Parathyroid adenoma (tissue), 2 donors: ENCODE data around the gene PRXL2B.
"Not testable (repeated sequence)": the region's sequence is repeated elsewhere in the genome, so short reads cannot be mapped to it uniquely, and the experiment has no call there.

ENCODE experiments used
- H2AFZ ChIP-seq: fragments of 300-600 bp; sonication (generic); one replicate; pipeline ENCODE4 v1.7.0; 2017; ENCODE audit warnings: antibody characterized with exemption, mild to moderate bottlenecking
- H3K27ac ChIP-seq: fragments of 300-600 bp; sonication (generic); one replicate; pipeline ENCODE4 v1.7.0; 2017
- H3K27me3 ChIP-seq: fragments of 300-600 bp; sonication (generic); one replicate; pipeline ENCODE4 v1.7.0; 2017; ENCODE audit warnings: low read length; ENCODE audit not compliant: control insufficient read depth, insufficient read depth
- H3K36me3 ChIP-seq: fragments of 300-600 bp; sonication (generic); one replicate; pipeline ENCODE4 v1.7.0; 2017; ENCODE audit warnings: low read length; ENCODE audit not compliant: control insufficient read depth, insufficient read depth
- H3K4me1 ChIP-seq: fragments of 300-600 bp; sonication (generic); one replicate; pipeline ENCODE4 v1.7.0; 2017; ENCODE audit warnings: control low read depth
- H3K4me2 ChIP-seq: fragments of 300-600 bp; sonication (generic); one replicate; pipeline ENCODE4 v1.7.0; 2017; ENCODE audit warnings: low read length
- H3K4me3 ChIP-seq: fragments of 300-600 bp; sonication (generic); one replicate; pipeline ENCODE4 v1.7.0; 2017; ENCODE audit warnings: low read depth, low read length
- H3K79me2 ChIP-seq: fragments of 300-600 bp; sonication (generic); one replicate; pipeline ENCODE4 v1.7.0; 2017; ENCODE audit warnings: control low read depth
- H3K9ac ChIP-seq: fragments of 300-600 bp; sonication (generic); one replicate; pipeline ENCODE4 v1.7.0; 2017; ENCODE audit warnings: mild to moderate bottlenecking
- H3K9me3 ChIP-seq: fragments of 300-600 bp; sonication (generic); one replicate; pipeline ENCODE4 v1.7.0; 2017; ENCODE audit warnings: low read length; ENCODE audit not compliant: control insufficient read depth
- TF ChIP-seq, protein P1 (sequence below): fragments of 300-600 bp; sonication (generic); IDR thresholded peaks from one replicate; pipeline ENCODE4 v1.7.0; 2017; ENCODE audit warnings: antibody characterized with exemption, mild to moderate bottlenecking
- donor health status: primary hyperparathyroidism.

Gene PRXL2B

DNA sequence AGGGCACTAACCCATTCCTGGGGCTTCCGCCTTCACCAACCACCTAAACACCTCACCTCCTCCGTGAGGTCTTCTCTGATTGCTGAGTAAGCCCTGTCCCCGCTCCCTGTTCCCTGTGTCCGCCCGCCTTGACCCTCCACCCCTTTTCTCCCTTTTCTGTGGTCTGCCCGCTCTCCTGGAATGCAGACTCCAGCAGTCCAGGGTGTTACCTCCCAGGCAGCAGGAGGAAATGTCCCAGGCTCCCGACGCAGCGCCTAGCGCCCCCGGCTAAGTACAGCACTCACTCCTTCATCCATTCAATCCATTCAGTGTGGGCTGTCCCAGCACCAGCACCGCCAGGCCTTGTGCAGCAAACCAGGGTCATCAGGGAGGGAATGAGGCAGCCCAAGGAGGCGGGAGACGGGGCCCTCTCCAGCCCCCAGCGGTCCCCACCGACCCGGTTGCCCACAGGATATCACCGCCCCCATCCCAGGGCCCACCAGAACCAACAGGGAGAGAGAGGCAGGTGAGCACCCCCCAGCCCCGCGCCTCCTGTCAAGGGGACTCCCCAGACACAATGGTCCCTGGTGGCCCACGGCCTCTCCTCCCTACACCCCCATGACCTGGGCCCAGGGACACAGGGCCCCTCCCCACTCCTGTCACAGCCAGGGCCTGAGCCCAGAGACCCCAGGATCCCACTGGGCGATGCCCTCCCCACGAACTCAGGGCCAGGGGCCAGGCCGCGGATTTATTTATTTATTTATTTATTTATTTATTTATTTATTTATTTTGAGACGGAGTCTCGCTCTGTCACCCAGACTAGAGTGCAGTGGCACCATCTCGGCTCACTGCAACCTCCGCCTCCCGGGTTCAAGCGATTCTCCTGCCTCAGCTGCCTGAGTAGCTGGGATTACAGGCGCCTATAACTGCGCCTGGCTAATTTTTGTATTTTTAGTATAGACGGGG, 20.2 kb upstream of the PRXL2B start:
- Histone ChIP-seq H3K27ac (no peak overlapping the region), H3K9ac (no peak overlapping the region), H3K36me3 (no peaks in the 10 kb centered on the region), H2AFZ (no peak overlapping the region), H3K4me1 (no peaks in the 10 kb centered on the region), H3K9me3 (no peaks in the 10 kb centered on the region), H3K4me2 (no peak overlapping the region), H3K27me3 (no peaks in the 10 kb centered on the region), H3K4me3 (no peak overlapping the region), H3K79me2 (no peaks in the 10 kb centered on the region)
- TF ChIP-seq, protein P1, sequence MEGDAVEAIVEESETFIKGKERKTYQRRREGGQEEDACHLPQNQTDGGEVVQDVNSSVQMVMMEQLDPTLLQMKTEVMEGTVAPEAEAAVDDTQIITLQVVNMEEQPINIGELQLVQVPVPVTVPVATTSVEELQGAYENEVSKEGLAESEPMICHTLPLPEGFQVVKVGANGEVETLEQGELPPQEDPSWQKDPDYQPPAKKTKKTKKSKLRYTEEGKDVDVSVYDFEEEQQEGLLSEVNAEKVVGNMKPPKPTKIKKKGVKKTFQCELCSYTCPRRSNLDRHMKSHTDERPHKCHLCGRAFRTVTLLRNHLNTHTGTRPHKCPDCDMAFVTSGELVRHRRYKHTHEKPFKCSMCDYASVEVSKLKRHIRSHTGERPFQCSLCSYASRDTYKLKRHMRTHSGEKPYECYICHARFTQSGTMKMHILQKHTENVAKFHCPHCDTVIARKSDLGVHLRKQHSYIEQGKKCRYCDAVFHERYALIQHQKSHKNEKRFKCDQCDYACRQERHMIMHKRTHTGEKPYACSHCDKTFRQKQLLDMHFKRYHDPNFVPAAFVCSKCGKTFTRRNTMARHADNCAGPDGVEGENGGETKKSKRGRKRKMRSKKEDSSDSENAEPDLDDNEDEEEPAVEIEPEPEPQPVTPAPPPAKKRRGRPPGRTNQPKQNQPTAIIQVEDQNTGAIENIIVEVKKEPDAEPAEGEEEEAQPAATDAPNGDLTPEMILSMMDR, result no peak

DNA sequence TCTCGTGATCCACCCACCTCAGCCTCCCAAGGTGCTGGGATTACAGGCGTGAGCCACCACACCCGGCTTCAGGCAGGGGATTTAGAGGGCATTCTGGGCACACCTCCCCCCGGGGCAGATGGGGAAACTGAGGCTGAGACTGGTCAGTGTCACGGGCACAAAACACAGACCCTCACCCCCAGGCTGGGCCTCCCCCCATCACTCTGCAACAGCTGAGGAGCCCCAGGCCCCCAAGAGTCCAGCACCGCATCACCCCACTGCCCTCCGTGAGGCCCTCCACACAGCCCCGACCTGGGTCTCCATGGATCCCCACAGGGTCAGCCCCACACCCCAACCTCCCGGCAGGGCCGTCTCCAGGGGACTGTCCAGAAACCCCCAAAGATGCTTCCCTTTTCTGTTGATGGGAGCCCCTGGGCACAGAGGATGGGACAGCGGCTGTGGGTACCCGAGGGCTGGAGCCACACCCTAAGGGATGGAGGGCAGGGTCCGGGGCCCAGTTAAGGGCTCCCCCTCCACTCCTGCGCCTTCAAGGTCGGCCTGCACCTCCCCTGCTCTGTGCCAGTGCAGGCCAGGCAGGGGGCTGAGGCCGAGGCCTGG, 19.4 kb upstream of the PRXL2B start:
- Histone ChIP-seq H3K27me3 (no peaks in the 10 kb centered on the region), H3K4me2 (no peak overlapping the region)
- TF ChIP-seq, protein P1, result no peak

DNA sequence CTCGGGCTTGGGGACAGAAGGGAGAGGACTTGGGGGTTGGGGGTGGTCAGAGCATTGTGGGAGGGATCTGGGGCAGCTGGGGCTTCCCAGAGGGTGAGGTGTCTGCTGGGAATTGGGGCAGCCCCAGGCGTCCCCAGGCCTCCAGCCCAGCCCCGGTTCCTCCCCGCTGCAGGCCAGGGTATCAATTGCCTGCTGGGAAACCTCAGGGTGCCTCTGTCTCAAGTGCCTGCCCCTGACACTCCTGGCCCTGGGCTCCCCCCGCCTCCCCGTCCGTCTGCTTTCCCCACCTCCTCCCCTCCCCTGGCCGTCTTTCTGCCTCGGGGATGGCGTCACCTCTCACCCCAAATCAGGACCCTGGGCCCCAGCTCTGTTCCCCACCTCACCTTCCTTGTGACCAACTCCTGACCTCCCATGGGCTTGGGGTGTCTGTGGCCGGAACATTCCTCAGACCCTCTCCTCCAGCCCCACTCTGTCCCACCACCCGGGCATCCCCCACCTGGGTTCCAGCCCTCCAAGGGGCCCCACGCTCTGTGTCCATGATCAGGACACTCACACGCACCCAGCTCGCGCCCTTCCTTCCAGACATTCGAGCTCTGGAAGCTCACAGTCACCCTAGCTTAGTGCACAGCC, 18.3 kb upstream of the PRXL2B start:
- not testable (repeated sequence) for H3K27me3 ChIP-seq

More for the DNA sequence above, 19.4 kb upstream of the PRXL2B start:
- Histone ChIP-seq H3K9me3 (no peaks in the 10 kb centered on the region), H3K4me3 (no peak overlapping the region), H2AFZ (no peak overlapping the region), H3K79me2 (no peaks in the 10 kb centered on the region), H3K27ac (no peak overlapping the region), H3K9ac (no peak overlapping the region), H3K4me1 (no peaks in the 10 kb centered on the region), H3K36me3 (no peaks in the 10 kb centered on the region)

DNA sequence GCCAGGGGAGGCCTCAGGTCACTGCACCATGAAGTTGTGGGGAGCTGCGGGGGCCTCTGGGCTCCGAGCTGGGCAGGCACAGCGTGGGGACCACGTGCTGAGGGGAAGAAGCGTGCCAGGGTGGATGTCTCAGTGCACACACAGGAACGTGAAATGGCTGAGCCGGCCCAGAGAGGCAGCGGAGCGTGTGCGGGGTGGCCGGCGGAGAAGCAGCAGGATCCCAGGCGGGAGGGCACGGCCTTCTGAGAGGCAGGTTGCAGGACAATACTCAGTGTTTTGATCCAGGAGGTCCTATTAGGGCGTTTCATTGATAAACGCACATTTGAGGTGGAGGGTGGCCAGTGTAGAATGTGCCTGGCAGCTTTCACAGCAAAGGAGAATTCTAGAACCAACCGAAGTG, 17.5 kb upstream of the PRXL2B start:
- Histone ChIP-seq H3K9me3 (no peaks in the 10 kb centered on the region), H3K79me2 (no peaks in the 10 kb centered on the region), H3K27me3 (no peaks in the 10 kb centered on the region), H3K4me3 (no peak overlapping the region), H3K27ac (no peak overlapping the region), H3K9ac (no peak overlapping the region), H2AFZ (no peak overlapping the region), H3K36me3 (no peaks in the 10 kb centered on the region), H3K4me1 (no peaks in the 10 kb centered on the region), H3K4me2 (no peak overlapping the region)
- TF ChIP-seq, protein P1, result no peak

More for the DNA sequence above, 18.3 kb upstream of the PRXL2B start:
- H3K9me3 ChIP-seq, H3K27ac ChIP-seq, H3K36me3 ChIP-seq, H3K4me1 ChIP-seq, H3K9ac ChIP-seq, H3K4me2 ChIP-seq, H3K79me2 ChIP-seq, H3K4me3 ChIP-seq, H2AFZ ChIP-seq: not testable (repeated sequence)

DNA sequence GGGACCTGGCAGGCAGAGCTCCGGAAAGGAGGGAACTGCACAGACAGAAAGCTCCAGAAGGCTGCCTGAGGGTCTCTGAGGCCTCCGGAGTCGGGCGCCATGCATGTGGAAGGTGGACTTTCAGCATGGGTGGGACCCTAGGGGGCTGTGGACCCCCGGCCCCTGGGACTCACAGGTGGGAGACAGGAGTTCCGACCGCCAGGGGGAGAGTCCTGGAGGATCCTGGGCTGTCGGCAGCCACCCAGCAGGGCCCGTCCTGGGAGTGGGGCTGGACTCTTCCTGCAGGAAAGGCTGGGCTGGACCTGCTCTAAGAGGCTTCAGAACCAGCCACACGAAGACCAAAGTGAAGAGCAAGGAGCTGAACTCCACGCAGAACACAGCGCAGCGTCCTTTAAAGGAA, 16.9 kb upstream of the PRXL2B start:
- not testable (repeated sequence) for H3K27ac ChIP-seq, H3K79me2 ChIP-seq, H3K36me3 ChIP-seq, H3K4me1 ChIP-seq, H3K27me3 ChIP-seq, H3K4me2 ChIP-seq, H3K9me3 ChIP-seq, H3K4me3 ChIP-seq, H3K9ac ChIP-seq, H2AFZ ChIP-seq
